H1 (cell line): ENCODE measurements around the gene ITGA3. TPM values are rescaled to one million over a fixed set of nuclear protein-coding genes. Genes with fewer than 3 reads are reported as not detected.

Experiments
- CHD1 ChIP-seq: IDR thresholded peaks from 2 replicates; pipeline ENCODE4 v1.6.1; 2012; ENCODE audit warnings: low read depth, low read length, improper control_type of control experiment
- GTF2F1 ChIP-seq: IDR thresholded peaks from 2 replicates; pipeline ENCODE4 v1.6.1; 2012; ENCODE audit warnings: low read depth, low read length, improper control_type of control experiment, borderline replicate concordance
- RNF2 ChIP-seq: fragments of 200-900, 300-1000 bp; sonication (generic); IDR thresholded peaks from 2 replicates; pipeline ENCODE4 v1.7.1; 2016; ENCODE audit warnings: borderline replicate concordance, low read depth, mild to moderate bottlenecking, antibody characterized with exemption, low read length; ENCODE audit not compliant: poor library complexity, severe bottlenecking; ENCODE audit errors: missing control alignments
- polyA plus RNA-seq, 7 experiments: library from polyadenylated mRNA; depleted of rRNA in 3 of 7; stranded (reverse) in 5 of 7; unstranded in 2 of 7; fragments of >200 nt in 5 of 7; fragments of 200-250 nt in 2 of 7; gene quantifications; 1 replicate in 5 of 7; 2 replicates in 1 of 7; 4 replicates in 1 of 7; pipeline versions ENCODE4 v1.2.1 to v1.2.3, GENCODE V29; 2011 to 2013; ENCODE audit warnings: missing spikeins in 2 of 7, mixed read lengths in 2 of 7
- total RNA-seq: library from RNA; stranded (reverse); fragmentation: NEBNext Ultra II Directional; extraction: Animal tissue kit (Norgen Biotek cat#: 25700); gene quantifications from 2 replicates; pipeline ENCODE4 v1.2.1, GENCODE V29; 2021

Gene ITGA3
- total and polyA plus RNA-seq, 2 of the 8 experiments (the other 6 are each of a cell fraction or from before 2014, with no cell fraction given), result 24.0 to 24.2 TPM

DNA sequence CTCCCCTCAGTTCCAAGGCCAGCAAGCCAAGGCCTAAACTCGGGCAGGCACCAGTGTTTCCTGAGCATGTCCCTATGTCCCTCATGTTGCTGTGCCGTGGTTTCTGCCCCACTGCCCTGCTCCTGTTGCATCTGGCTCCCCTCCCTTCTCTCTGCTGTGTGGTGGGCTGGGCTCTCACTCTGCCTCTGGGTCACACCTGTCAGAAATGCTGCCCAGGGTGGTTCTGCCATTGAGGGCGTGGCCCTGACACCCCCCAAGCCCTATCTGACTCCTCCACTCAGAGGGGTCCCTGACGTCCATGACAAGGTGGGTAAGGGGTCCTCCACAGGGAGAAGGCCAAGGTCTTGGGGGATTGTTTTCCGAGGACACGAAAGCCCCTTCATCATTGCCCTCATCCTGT, 9.2 kb upstream of the ITGA3 start (continued):
- TF ChIP-seq RNF2, result no peak
- no peak for TF ChIP-seq CHD1
- TF ChIP-seq GTF2F1, result no peak
